ENCODE results near the gene CNTN1. TPM values are rescaled to one million over a fixed set of nuclear protein-coding genes. Genes with fewer than 3 reads are reported as not detected.
A peak's percentile ranks its signal among the peaks of the same experiment; 100 is the strongest.

Gene CNTN1
- total RNA-seq, 4 donors from 2014 or later = 0.15 to 0.29 (median 0.22) TPM

DNA sequence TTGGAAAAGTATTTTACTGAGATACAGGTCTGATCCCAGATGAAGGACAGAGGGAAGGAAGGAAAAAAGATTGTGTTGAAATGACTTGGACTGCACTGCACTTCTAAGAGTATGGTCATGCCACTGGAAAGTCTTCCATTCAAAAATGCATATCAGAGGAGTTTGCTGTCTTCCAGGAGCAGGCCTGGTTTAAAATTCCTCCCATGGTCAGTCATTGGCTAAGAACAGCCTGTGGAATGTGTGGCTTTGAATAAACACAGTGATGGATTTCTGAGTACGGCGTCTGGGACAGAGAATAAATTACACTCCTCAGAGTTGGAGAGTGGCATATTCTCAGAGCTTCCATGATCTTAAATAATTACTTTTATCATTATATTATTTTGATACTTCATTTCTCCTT lies 250.1 kb downstream of the CNTN1 start:
- Histone ChIP-seq H3K4me3 (no peak overlapping the region), H3K4me1 (no peaks in the 10 kb centered on the region), H3K27me3 (no peaks in the 10 kb centered on the region), H3K36me3 (no peaks in the 10 kb centered on the region), H3K9me3 (no peaks in the 10 kb centered on the region), H3K27ac (no peak overlapping the region)
- no peak for TF ChIP-seq POLR2A (IDR thresholded peaks at IDR 0.05)
- TF ChIP-seq, protein P1, sequence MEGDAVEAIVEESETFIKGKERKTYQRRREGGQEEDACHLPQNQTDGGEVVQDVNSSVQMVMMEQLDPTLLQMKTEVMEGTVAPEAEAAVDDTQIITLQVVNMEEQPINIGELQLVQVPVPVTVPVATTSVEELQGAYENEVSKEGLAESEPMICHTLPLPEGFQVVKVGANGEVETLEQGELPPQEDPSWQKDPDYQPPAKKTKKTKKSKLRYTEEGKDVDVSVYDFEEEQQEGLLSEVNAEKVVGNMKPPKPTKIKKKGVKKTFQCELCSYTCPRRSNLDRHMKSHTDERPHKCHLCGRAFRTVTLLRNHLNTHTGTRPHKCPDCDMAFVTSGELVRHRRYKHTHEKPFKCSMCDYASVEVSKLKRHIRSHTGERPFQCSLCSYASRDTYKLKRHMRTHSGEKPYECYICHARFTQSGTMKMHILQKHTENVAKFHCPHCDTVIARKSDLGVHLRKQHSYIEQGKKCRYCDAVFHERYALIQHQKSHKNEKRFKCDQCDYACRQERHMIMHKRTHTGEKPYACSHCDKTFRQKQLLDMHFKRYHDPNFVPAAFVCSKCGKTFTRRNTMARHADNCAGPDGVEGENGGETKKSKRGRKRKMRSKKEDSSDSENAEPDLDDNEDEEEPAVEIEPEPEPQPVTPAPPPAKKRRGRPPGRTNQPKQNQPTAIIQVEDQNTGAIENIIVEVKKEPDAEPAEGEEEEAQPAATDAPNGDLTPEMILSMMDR (IDR thresholded peaks at IDR 0.05 in 4 of 5, conservative IDR thresholded peaks at IDR 0.05 in 1 of 5) = no peak
- in situ Hi-C loops (cut with MboI; ENCODE audit: low sequenced_read_pairs in 4 of 4) (loop anchor here in 3 of 4 donors (10.0 to 25.0 kb wide), 2 partner anchors 1070 to 1082 kb away; no protein-coding TSS in a partner anchor), intact Hi-C loops (cut with DNase I; ENCODE audit: low total_unique reads) (no loop called here)
- DNase-seq (no peak), ATAC-seq (no peak)

DNA sequence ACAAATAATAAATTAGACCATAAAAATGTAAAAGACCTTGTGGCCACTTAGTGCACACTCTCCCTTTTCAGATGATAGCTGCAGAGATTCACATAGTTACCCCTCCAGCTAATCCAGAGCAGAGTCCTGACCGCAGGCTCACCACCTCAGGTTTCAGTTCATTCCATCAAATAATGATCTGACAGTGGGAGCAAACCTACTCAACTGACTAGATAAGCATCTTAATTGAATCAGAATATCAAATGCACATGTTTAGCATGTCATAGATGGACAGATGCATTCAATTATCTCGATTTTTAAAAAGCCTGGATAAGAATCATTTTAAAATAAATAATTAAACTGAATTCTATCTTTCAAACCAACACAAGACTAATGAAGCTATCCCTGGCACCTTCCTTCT lies 253.5 kb downstream of the CNTN1 start:
- in situ Hi-C loops (cut with MboI; ENCODE audit: low sequenced_read_pairs in 4 of 4) (loop anchor here in 3 of 4 donors (10.0 to 25.0 kb wide), 2 partner anchors 1067 to 1079 kb away; no protein-coding TSS in a partner anchor), intact Hi-C loops (cut with DNase I; ENCODE audit: low total_unique reads) (loop anchor here (5.0 kb wide), 1 partner anchor 1077 kb away; no protein-coding TSS in a partner anchor)
- Histone ChIP-seq H3K27me3 (no peaks in the 10 kb centered on the region), H3K36me3 (no peaks in the 10 kb centered on the region), H3K27ac (no peak overlapping the region), H3K9me3 (no peaks in the 10 kb centered on the region), H3K4me1 (no peaks in the 10 kb centered on the region), H3K4me3 (no peak overlapping the region)
- TF ChIP-seq, protein P1 (IDR thresholded peaks at IDR 0.05 in 4 of 5, conservative IDR thresholded peaks at IDR 0.05 in 1 of 5) = no peak
- TF ChIP-seq POLR2A (IDR thresholded peaks at IDR 0.05) = no peak
- no peak for ATAC-seq
- no peak for DNase-seq

DNA sequence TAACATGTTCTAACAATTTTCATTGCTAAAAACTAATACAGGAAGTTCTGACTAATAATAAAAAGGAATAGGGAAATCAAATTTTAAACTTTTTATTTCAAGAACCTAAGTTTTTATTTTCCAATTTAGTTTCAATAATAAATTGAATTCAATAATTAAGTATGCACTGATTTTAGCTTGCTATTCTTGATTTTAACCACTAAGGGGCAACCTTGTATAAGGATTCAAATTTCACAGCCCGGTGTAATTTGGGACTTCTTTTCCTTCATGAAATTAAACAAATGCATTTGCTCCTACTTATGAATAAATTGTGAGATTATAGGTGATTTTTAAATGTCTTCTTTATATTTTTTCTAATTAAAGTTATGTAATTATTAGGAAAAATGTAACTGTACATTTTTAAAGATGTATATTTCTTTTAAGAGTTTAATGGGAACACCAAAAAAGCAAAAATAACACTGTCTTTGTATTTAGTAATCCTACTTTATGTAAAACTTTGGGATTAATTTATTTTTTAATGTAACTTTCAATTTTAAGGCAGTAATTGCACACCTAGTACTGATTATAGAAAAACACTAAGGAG lies 254.5 kb downstream of the CNTN1 start:
- ATAC-seq = no peak
- no peaks in the 10 kb centered on the region for H3K36me3 ChIP-seq
- in situ Hi-C loops (cut with MboI; ENCODE audit: low sequenced_read_pairs in 4 of 4) = loop anchor here in 3 of 4 donors (10.0 to 25.0 kb wide), 2 partner anchors 1066 to 1078 kb away; no protein-coding TSS in a partner anchor
- intact Hi-C loops (cut with DNase I; ENCODE audit: low total_unique reads) = loop anchor here (5.0 kb wide), 1 partner anchor 1076 kb away; no protein-coding TSS in a partner anchor
- TF ChIP-seq, protein P1 (IDR thresholded peaks at IDR 0.05 in 4 of 5, conservative IDR thresholded peaks at IDR 0.05 in 1 of 5) = peak in 4 of 5 experiments; percentile 37 to 53 (median 40)
- no peak for TF ChIP-seq POLR2A (IDR thresholded peaks at IDR 0.05)
- H3K27ac ChIP-seq = no peak overlapping the region
- no peaks in the 10 kb centered on the region for H3K27me3 ChIP-seq
- no peaks in the 10 kb centered on the region for H3K4me1 ChIP-seq
- H3K9me3 ChIP-seq = no peaks in the 10 kb centered on the region
- DNase-seq = no peak
- no peak overlapping the region for H3K4me3 ChIP-seq

DNA sequence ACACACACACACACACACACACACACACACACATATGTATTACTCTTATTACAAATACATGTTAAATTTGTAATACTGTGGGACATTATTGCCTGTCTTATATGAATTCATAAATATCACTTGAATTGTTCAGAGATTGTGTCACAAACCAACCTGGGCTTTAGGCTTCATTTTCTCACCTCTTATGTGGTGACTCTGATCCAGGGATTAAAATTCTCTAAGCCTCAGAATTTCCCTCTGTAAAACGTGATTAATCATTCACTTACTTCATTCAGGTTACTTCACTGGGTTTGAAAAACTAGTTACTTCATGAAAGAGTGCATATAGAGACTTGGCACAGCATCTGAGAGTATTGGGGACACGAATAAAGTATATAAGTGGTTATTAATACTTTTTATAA lies 255.6 kb downstream of the CNTN1 start:
- no peaks in the 10 kb centered on the region for H3K27me3 ChIP-seq
- DNase-seq = no peak
- no peak overlapping the region for H3K27ac ChIP-seq
- no peaks in the 10 kb centered on the region for H3K4me1 ChIP-seq
- H3K4me3 ChIP-seq = no peak overlapping the region
- intact Hi-C loops (cut with DNase I; ENCODE audit: low total_unique reads) (loop anchor here (5.0 kb wide), 1 partner anchor 1075 kb away; no protein-coding TSS in a partner anchor), in situ Hi-C loops (cut with MboI; ENCODE audit: low sequenced_read_pairs in 4 of 4) (loop anchor here in 3 of 4 donors (10.0 to 25.0 kb wide), 2 partner anchors 1065 to 1077 kb away; no protein-coding TSS in a partner anchor)
- H3K9me3 ChIP-seq = no peaks in the 10 kb centered on the region
- no peak for ATAC-seq
- no peaks in the 10 kb centered on the region for H3K36me3 ChIP-seq
- TF ChIP-seq, protein P1 (IDR thresholded peaks at IDR 0.05 in 4 of 5, conservative IDR thresholded peaks at IDR 0.05 in 1 of 5) = no peak

Data from gastrocnemius medialis (tissue), 4 donors.